GM19395 (cell line): ENCODE results near the gene LAMA5.

ENCODE experiments used
- ATAC-seq: cut with Tn5 transposase; IDR thresholded peaks from one replicate; pipeline ENCODE4 v1.9.1; 2021; ENCODE audit warnings: mild to moderate bottlenecking, moderate library complexity; ENCODE audit not compliant: unreplicated experiment

The LAMA5 gene

DNA sequence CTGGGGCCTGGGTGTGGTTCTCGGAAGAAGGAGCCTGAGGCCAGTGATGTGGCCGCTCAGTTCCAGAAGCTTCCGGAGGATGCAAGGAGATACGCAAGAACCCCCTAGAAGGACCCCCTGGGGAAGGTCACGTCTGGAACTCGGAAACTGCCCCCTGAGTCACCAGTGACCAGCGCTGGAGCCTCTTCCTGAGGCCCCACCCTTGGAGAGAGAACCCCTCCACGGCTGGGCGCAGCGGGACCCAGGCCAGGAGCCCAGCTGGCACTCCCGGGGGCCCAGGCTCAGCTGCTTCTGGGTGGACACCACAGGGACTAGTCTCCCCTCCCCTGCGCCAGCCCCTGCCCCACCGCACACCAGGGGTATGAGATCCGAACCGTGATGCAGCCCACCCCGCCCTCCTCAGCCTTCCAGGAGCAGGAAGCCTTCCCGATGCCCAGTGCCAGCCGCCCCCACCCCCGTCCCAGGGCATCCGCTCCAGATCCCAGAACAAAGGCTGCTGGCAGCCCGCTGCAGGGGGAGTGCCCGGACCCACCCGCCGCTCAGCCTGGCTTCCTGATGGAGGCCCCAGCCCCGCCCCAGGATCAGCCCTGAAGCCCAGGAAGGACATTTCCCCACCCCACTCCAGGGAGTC lies 7.5 kb downstream of the LAMA5 start:
- ATAC-seq: no peak

DNA sequence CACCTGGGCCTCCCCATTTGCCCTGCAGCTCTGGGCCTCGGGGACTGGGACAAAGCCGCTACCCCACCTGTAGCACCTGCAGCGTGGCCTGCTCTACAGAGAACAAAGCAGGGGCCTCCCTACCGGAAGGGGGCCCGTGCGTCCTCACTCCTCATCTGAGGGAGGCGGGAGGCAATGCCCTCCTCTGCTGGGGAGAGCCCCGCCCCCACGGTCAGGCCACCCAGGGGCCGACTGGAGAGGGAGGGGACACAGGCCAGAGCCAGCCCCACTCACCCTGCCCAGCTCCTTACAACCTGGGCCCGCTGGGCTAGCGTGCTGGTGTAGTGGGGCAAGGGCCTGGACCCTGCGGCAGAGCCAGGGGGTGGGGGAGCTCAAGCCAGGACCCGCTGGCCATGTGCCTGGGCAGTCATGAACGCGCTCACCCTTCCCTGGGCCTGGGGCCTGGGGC lies 8.0 kb downstream of the LAMA5 start:
- ATAC-seq: no peak

DNA sequence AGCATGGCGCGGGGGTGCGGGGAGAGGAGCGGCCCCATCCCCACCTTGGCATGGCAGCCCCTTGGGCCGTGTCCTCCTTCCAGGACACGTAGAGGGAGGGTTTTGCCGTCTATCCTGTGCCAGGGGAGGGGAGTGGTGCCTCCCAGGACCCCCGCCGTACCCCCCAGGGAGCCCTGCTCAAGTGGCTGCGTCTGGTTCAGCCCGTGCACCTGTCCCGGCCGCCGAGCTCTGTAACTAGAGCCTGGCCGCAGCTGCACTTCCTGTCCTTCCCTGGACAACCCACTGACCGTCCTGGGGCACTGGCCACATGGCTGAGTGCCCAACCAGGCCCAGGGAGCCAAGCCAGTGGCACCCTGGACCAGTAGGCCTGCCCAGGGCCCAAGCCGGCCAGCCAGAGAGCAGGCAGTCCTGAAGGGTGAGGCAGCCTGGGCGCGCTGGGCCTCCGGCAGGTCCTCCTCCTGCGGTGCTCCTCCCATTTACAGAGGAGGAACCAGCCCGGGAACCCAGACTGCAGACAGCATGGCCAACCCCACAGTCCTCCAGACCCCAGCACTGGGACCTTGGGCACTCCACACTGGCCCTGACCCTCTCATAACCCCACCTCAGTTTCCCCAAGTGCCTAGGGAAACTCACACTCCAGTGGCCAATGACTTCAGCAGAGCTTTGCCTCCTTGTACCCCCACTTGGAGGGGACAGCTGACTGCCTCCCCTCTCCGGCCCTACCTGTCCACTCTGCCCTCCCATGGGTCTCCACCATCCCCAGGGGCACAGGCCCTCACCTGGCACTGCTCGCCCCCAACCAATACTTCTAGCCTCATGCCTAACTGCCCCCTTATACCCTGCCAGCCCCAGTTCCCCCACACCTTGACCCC lies 8.7 kb downstream of the LAMA5 start:
- no peak for ATAC-seq

DNA sequence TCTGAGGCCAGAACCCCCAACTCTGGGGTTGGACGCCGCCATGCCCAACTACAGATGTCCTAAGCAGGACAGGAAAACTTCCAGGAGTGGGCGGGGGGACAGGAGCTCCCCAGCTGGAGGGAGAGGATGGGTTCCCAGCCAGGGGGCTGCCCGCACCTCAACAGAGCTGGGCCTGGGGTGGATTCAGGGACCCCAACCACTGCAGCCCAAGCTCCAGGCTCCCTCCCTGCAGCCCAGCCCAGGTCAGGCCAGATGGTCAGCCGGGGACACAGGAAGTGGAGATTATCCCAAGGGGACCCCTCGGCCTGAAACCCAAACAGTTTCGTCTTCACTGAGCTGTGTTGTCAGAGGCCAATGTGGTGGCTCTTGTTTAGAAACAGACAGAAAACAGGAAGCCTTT lies 9.4 kb downstream of the LAMA5 start:
- no peak for ATAC-seq

DNA sequence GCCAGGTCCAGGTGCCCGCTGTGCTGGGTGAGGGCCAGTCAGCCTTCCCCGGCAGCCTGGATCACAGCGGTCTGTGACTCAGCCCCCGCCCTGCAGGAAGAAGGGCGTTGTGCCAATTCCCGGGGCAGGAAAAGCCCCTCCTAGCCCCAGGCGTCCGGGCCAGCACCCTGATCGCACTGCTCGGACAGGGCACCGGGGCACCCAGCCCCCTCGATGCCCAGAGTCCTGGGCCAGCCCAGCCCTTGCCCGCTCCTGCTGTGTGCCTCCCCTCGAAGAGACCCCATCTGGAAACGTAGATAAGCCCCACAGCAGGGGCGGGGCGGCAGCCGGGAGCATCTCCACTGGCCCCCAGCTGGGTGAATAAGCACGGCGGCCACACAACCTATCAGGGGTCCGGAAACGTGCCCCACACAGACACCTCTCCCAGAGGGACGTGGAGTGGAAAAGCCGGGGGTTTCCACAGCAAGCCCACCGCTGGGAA lies 9.9 kb downstream of the LAMA5 start:
- ATAC-seq: no peak

DNA sequence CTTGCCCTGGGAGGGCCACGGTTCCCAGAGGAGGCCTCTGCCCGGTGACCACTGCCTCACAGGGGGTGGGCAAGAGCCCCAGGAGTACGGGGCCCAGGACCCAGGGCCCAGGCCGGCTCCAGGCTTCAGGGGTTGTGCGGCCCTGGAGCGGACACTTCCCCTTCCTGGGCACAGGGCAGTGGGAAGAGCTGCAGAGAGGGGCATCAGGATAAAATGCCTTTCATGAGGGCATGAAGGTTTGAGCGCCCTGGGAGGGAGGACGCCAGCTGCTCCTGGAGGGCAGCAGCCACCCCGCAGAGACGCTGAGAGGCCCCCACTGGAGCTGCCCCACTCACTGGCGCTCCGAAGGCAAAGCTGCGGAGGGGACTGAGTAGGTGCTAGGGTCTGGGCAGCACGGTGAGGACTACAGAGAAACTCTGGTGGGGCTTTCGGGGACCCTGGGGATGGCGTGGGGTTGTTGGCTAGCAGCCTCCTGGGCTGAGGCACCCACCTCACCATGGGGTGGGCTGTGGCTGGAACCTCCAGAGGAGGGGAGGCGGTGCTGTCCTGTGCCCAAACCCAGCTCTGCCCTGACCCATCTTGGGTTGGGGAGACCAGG lies 10.4 kb downstream of the LAMA5 start:
- ATAC-seq: no peak

DNA sequence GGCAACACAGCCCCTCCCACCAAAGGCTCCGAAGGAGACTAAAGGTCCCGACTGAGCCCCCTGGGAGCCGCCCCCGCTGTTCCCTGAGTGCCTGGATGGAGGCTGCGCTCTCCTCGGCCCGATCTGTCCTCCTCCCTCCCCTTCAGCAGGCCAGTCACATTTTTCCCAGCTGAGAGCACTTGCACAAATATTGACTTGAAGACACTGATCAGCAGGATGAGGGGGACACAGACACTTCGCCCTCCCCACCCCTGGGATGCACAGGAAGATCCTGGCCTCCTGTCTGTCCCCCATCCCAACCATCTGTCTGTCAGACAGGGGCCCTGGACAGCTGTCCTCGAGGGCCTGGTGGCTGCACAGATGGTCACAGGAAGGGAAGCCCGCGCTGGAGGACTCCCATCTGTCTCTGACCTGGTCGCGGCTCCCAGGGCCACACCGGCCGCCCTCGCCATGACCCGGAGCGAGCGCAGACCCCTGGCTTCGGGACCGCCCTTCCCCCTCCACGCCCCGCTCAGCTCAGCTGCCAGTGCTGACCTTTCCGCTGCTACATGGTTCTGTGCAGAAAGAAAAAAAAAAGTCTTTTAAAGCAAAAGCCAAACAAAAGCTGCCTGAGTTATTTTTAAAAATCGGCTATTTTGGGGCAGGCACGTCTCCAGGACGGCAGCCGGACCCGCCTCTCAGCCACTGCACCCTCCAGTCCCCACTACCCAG lies 11.1 kb downstream of the LAMA5 start:
- no peak for ATAC-seq

DNA sequence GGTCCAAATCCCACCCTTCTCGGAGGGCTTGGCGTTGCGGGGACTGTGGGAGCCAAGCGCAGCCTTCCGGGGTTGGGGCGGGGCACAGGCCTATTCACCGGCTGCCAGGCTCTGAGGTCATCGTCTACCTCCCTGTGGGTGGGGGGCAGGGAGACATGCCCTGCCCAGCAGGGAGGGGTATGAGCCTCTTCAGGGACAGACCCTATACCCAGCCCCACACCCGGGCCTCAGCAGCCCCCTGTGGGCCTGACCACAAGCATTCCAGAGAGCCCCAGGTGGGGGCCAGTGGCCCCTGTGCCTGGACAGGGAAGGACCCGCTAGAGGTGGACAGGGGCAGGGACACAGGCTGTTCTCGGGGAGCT lies 11.6 kb downstream of the LAMA5 start:
- ATAC-seq: no peak

DNA sequence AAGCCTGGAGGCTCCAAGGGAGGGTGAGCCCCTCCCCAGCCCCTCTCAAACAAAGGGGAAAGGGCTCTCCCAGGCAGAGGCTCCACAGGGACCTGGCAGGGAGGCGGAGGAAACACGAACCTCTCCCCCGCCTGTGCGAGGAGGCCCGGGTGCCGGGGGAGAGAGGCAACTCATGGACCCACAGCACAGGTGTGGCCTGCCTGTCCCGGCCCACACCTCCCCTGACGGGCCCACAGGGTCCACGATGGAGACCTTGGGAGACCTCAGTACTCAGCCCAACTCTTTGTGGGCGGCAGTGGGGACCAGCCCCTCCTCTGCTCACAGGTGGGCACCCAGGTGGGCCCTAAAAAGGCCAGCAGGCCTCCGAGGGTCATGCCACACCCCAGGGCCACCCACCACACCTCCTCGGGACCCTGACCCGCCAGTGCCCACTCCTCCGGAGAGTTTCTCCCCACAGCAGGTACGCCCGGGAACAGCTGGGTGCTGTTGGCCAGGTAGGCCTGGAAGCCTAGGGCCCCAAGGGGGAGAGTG lies 12.2 kb downstream of the LAMA5 start:
- ATAC-seq: no peak

DNA sequence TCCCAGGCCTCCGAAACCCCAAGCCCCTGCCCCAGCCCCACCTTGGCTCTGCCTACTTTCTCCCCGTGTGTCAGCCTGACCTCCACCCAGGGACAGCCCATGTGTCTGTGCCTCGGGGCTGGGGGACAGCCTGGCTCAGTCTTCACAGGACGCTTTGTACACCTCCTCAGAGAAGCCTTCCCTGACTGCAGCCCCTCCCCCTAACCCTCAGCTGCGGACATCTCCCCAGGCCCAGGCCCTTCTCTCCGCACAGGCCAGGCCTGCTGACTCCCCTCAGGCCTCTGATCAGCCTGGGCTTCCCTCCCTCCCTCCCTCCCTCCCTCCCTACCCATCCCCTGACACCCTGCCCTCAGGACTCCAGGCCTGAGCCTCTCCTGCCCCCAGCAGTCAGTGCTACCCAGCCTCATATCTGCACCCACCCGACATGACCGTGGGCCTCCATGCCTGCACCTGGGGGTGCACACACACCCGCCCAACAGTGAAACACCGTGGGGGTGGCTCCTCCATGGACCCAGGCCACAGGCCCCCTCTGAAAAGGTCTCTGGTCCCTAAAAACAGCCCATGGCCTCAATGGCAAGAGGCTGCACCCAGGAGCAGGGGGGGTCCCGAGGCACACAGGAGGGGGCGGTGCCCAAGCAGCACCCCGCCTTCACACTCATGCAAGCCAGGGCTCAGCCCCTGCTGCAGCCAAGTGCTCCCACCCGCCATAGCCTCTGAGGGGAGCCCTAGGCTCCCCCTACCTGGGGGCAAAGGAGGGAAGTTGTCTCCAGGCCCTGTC lies 12.9 kb downstream of the LAMA5 start:
- no peak for ATAC-seq

DNA sequence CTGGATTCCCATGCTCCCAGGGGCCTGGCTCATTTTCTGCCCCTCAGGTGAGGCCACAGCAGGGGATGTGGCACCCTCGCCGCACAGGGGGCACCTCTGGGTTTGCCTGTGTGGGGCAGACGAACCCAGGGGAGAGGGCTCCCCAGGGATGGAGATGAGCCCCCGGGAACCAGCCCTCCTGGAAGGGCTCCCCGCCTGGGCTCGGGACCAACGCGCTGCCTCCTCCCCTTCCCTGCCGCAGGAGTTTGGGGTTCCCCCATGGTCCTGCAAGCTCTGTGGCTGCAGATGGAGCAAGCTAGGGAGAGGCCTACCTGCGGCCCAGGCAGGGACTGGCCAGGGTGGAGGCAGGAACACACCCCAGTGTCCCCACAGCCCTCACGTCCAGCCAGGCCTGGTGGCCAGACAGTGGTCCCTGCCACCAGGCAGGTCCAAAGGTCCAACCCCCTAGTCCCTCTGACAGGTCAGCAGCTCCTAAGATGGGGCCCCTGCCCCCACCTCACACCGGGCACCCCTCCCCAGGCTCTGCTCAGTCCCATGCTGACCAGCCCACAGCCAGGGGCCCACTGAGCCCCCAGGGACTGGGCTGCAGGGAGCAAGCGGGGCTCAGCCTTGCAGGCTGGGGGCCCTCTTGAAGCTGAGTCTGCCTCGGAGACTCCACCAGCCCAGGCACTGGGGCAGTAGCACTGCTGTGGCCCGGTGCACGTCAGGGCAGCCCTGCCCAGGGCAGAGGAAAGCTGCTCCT lies 13.7 kb downstream of the LAMA5 start:
- ATAC-seq: no peak

DNA sequence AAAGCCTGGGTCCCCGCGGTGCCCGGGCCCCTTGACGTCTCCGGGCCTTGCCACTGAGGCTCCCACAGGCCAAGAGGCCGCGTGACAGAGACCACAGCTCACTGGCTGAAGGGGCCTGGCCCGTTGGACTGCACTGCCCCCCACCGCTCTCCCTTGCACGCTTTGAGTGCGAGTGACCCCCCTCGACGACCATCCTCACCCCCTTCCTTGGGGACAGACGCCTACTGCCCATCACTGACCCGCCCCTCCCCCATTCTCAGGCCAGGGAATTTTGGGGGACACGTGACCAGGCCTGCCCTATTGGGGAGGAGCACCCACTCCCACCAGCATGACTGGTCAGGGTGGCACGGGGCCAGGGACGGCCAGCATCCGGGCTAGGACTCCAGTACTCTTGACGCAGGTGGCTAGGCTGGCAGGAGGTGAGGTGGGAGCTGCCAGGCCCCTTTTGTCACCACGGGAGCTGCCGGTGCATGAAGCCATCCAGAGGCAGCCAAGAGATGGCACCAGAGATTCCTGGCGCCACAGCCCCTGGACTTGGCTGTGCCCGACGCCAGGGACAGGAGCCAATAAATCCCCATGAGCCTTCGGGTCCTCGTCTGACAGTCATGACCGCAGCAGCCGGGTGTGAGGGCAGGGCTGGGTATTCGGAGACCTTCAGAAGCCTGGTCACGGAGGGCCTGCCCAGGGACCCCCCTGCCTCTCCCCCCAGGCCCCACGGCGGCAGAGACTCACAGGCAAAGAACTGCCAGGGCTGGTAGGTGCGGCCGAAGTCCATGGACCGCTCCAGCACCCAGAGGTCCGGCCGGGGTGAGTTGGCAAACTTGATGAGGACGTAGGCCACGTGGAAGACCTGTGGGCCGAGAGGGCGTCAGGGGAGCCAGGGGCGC lies 14.5 kb downstream of the LAMA5 start:
- ATAC-seq: no peak

DNA sequence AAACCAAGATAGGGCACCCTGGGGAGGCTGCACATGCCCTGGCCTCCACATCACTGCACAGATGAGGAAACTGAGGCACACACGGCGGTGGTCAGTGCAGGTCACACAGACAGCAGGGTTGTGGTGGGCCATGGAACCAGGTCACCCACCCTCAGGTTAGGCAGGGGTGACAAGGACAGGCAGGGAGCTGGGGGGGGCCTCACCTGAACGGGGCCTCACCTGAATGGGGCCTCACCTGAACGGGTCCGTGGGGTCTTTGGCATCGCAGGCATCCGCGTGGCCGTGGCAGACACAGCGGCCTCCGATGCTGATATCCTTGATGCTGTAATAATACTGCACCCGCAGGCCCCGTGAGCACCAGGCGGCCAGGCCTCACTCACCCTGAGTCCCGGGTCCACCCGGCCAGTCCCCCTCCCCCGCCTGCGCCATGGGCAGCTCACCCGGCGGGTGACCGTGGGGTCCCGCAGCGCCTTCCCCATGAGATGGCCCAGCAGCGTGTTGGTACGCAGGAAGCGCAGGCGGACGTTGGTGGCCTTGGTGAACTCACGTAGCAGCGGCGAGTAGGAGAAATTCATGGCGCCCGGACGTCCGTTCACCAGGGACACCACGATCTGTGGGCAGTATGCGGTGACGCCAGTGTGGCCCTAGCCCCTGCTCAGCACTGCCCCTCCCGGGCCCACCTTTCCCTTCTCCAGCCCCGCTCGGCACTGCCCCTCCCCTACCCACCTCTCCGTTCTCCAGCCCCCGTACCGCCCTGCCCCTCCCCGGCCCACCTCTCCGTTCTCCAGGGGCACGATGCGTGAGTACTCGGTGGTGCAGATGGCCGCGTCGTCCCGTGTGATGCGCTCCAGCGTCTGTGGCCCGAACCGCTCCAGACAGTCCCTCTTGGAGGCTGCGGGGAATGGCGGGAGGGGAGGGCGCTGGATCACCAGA lies 15.4 kb downstream of the LAMA5 start:
- ATAC-seq: no peak

DNA sequence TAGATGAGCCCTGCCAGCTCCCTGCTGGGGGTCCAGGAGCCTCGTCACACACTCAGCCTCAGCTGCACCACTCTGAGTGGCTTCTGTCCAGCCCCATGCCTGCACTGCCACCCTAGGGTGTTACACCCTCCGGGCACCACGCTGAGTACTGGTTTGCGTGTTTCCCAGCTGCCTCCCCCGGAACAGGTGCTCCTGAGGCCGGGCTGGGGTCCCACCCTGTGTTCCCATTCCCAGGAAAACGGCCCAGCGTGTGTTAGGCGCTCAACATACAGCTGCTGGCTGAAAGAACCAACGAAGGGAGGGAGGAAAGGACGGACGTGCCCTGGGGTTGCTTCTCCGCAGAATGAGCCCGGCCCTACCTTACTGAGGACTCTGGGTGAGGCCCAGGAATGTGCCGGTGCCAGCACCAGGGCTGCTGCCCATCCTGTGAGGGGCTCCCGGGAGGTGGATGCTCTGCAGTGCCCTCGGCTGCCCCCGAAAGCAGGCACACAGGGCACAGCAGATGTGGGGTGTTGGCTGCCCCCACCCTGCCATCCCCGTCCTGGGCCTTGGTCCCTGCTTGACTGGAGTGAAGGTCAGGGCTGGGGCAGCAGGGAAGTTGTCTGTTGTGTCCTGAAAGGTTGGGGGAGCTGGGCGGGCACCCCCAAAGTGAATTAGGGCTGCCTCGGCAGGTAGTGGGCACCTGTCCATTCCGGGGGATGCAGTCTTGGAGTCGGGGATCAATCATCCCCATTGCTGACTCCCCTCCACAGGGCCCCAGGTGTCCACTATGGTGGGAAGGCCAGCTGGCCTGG lies 16.3 kb downstream of the LAMA5 start:
- no peak for ATAC-seq

DNA sequence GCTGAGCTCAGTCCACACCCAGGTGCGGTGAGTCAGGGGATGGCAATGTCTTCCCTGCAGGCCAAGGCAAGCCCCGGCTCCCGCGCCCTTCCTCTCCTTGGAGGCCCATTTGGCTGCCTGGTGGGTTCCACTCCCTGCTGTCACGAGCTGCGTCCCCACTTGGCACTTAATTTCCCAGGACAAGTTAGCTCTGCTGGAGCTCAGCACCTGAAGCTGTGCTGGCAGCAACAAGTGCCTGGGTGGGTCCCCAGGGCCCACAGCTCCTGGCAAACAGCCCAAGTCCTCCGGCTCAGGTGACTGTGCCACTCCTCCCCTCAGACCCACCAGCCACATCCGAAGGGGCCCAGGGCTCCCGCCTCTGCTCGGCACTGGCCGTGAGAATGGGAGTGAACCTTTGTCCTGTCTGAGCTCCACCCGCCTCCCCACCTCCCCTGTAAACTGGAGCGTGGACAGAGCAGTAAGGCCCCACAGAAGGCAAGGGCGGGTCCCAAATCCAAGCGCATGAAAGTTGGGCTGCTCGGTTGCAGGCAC lies 16.9 kb downstream of the LAMA5 start:
- no peak for ATAC-seq

DNA sequence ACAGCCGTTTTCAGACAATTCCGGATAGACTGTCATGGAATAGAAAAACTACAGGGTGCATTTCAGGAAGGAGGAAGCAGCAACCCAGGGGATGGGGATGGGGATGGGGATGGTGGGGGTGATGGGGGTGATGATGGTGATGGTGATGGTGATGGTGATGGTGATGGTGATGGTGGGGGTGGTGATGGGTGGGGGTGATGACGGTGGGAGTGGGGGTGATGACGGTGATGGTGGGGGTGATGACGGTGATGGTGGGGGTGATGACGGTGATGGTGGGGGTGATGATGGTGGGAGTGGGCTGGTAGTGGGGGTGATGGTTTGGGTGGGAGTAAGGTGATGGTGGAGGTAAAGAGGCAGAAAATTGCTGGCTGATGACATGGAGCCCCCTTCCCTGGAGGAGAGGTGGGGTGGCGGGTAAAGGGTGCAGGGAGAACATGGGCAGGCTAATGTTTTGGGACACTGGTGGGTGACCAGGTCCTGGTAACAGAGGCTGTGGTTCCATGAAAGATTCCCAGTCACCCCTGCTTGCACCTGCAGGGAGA lies 17.5 kb downstream of the LAMA5 start:
- ATAC-seq: no peak
